Ishikawa (cell line): ENCODE measurements around the gene PTPRJ.

Experiments used
- CEBPB ChIP-seq: IDR thresholded peaks from 2 replicates; pipeline ENCODE4 v1.6.1; 2012
- CREB1 ChIP-seq: IDR thresholded peaks from 2 replicates; pipeline ENCODE4 v1.6.1; 2012; ENCODE audit warnings: low read depth
- EP300 ChIP-seq: IDR thresholded peaks from 2 replicates; pipeline ENCODE4 v1.6.1; 2012; ENCODE audit warnings: borderline replicate concordance
- FOXM1 ChIP-seq: IDR thresholded peaks from 2 replicates; pipeline ENCODE4 v1.6.1; 2012; ENCODE audit warnings: low read depth, borderline replicate concordance
- NFIC ChIP-seq: IDR thresholded peaks from 2 replicates; pipeline ENCODE4 v1.6.1; 2012
- RAD21 ChIP-seq: IDR thresholded peaks from 2 replicates; pipeline ENCODE4 v1.6.1; 2012; ENCODE audit warnings: low read depth
- TAF1 ChIP-seq: IDR thresholded peaks from 2 replicates; pipeline ENCODE4 v1.6.1; 2012; ENCODE audit warnings: low read depth, mild to moderate bottlenecking
- TCF12 ChIP-seq: IDR thresholded peaks from 2 replicates; pipeline ENCODE4 v1.6.1; 2012; ENCODE audit warnings: low read depth
- TEAD4 ChIP-seq: IDR thresholded peaks from 2 replicates; pipeline ENCODE4 v1.6.1; 2012
- ZBTB7A ChIP-seq: IDR thresholded peaks from 2 replicates; pipeline ENCODE4 v1.6.1; 2012; ENCODE audit warnings: low read depth
- TF ChIP-seq, protein P1 (sequence below): IDR thresholded peaks from 2 replicates; pipeline ENCODE4 v1.6.1; 2012; ENCODE audit warnings: low read depth, mild to moderate bottlenecking
- TF ChIP-seq, protein P2 (sequence below): IDR thresholded peaks from 2 replicates; pipeline ENCODE4 v1.6.1; 2012
- TF ChIP-seq, protein P3 (sequence below): IDR thresholded peaks from 2 replicates; pipeline ENCODE4 v1.6.1; 2012

DNA sequence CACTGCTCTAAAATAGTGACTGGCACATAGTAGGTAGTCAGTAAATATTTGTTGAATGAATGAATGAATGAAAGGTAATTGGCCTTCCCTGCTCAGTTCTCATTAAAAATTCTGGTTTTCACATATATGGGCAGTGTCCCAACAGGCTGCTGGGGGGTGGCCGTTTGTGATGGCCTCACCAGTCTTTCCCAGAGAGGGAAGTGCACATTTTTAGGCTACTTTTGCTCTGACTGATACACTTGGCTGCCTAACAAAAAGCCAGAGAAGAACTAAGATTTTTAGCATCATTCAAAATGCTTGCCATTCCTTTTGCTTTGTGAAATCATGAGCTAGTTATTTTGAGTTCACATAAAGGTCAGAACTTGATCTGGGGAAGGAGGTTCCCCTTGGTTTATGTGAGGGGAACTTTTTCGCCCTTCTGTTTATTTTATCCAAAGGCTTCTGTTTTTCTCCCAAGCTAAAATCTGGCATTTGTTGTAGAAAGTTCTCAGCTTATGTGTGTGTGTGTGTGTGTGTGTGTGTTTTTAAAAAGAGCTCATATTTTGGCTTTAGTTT is 83.1 kb downstream of the PTPRJ start:
- TF ChIP-seq, protein P1, sequence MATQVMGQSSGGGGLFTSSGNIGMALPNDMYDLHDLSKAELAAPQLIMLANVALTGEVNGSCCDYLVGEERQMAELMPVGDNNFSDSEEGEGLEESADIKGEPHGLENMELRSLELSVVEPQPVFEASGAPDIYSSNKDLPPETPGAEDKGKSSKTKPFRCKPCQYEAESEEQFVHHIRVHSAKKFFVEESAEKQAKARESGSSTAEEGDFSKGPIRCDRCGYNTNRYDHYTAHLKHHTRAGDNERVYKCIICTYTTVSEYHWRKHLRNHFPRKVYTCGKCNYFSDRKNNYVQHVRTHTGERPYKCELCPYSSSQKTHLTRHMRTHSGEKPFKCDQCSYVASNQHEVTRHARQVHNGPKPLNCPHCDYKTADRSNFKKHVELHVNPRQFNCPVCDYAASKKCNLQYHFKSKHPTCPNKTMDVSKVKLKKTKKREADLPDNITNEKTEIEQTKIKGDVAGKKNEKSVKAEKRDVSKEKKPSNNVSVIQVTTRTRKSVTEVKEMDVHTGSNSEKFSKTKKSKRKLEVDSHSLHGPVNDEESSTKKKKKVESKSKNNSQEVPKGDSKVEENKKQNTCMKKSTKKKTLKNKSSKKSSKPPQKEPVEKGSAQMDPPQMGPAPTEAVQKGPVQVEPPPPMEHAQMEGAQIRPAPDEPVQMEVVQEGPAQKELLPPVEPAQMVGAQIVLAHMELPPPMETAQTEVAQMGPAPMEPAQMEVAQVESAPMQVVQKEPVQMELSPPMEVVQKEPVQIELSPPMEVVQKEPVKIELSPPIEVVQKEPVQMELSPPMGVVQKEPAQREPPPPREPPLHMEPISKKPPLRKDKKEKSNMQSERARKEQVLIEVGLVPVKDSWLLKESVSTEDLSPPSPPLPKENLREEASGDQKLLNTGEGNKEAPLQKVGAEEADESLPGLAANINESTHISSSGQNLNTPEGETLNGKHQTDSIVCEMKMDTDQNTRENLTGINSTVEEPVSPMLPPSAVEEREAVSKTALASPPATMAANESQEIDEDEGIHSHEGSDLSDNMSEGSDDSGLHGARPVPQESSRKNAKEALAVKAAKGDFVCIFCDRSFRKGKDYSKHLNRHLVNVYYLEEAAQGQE: no peak
- peak; percentile 77; the same call in 1 of the 2 replicates for TF ChIP-seq FOXM1
- no peak for TF ChIP-seq TAF1
- TF ChIP-seq CREB1: no peak
- peak; percentile 85 for TF ChIP-seq TEAD4
- no peak for TF ChIP-seq RAD21
- TF ChIP-seq, protein P2, sequence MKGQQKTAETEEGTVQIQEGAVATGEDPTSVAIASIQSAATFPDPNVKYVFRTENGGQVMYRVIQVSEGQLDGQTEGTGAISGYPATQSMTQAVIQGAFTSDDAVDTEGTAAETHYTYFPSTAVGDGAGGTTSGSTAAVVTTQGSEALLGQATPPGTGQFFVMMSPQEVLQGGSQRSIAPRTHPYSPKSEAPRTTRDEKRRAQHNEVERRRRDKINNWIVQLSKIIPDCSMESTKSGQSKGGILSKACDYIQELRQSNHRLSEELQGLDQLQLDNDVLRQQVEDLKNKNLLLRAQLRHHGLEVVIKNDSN: no peak
- peak; percentile 69 for TF ChIP-seq NFIC
- TF ChIP-seq CEBPB: no peak
- peak; percentile 66; the same call in 1 of the 2 replicates for TF ChIP-seq EP300
- TF ChIP-seq, protein P3, sequence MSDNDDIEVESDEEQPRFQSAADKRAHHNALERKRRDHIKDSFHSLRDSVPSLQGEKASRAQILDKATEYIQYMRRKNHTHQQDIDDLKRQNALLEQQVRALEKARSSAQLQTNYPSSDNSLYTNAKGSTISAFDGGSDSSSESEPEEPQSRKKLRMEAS: no peak
- no peak for TF ChIP-seq ZBTB7A
- TF ChIP-seq TCF12: peak; percentile 58
